Nucleus accumbens (tissue), 56 donors: Measurements from ENCODE around the gene PDE4D.
"Not testable (repeated sequence)": the region's sequence is repeated elsewhere in the genome, so short reads cannot be mapped to it uniquely, and the experiment has no call there.

Experiments used
- DNase-seq, 56 donors: peaks; one replicate each; lab custom pipeline; 2025; lab: John Stamatoyannopoulos, UW

Gene PDE4D

GRCh38 chr5:59712836-59713497, 180.6 kb downstream of the PDE4D start:
- no peak for DNase-seq

GRCh38 chr5:59711310-59711709, 182.2 kb downstream of the PDE4D start:
- no peak for DNase-seq

- DNase-seq = no peak
Observed at GRCh38 chr5:59709846-59710245, 183.7 kb downstream of the PDE4D start.

- DNase-seq = no peak
Observed at GRCh38 chr5:59709346-59709821, 184.1 kb downstream of the PDE4D start.

- no peak for DNase-seq
Observed at GRCh38 chr5:59704936-59705335, 188.6 kb downstream of the PDE4D start.

GRCh38 chr5:59703789-59704188, 189.7 kb downstream of the PDE4D start:
- DNase-seq = no peak

GRCh38 chr5:59698207-59699178, 195.0 kb downstream of the PDE4D start:
- no peak for DNase-seq

GRCh38 chr5:59694411-59694810, 199.1 kb downstream of the PDE4D start:
- DNase-seq = no peak

GRCh38 chr5:59693492-59694309, 199.8 kb downstream of the PDE4D start:
- no peak for DNase-seq

GRCh38 chr5:59685793-59686192, 207.7 kb downstream of the PDE4D start:
- DNase-seq = no peak

- DNase-seq = no peak
Observed at GRCh38 chr5:59685191-59685530, 208.4 kb downstream of the PDE4D start.

- DNase-seq = no peak
Observed at GRCh38 chr5:59684388-59685190, 208.9 kb downstream of the PDE4D start.

GRCh38 chr5:59683311-59683710, 210.2 kb downstream of the PDE4D start:
- DNase-seq = no peak

GRCh38 chr5:59682542-59682941, 211.0 kb downstream of the PDE4D start:
- DNase-seq = no peak

- no peak for DNase-seq
Observed at GRCh38 chr5:59678943-59679342, 214.6 kb downstream of the PDE4D start.

GRCh38 chr5:59674763-59675162, 218.8 kb downstream of the PDE4D start:
- DNase-seq = no peak

GRCh38 chr5:59673438-59674058, 220.0 kb downstream of the PDE4D start:
- DNase-seq = no peak

- no peak for DNase-seq
Observed at GRCh38 chr5:59666440-59667068, 227.0 kb downstream of the PDE4D start.

GRCh38 chr5:59665832-59666203, 227.7 kb downstream of the PDE4D start:
- not testable (repeated sequence) for DNase-seq
